Measurements from ENCODE around the gene C1orf87.

- TF ChIP-seq CTCF (IDR thresholded peaks at IDR 0.05 in 4 of 5, conservative IDR thresholded peaks at IDR 0.05 in 1 of 5): no peak
- no peak for TF ChIP-seq POLR2A (IDR thresholded peaks at IDR 0.05)
Observed at GRCh38 chr1:60008500-60008899, 65.1 kb downstream of the C1orf87 start.
